ENCODE data around the gene PAM.
"Not testable (repeated sequence)": the region's sequence is repeated elsewhere in the genome, so short reads cannot be mapped to it uniquely, and the experiment has no call there.

The PAM gene

GRCh38 chr5:102754767-102755431, at the start of gene PAM:
TSS of gene PAM (plus strand) at chr5:102755305. CDS start at chr5:102866196, 110,891 bp downstream.
- peak; percentile 81 for DNase-seq

DNA sequence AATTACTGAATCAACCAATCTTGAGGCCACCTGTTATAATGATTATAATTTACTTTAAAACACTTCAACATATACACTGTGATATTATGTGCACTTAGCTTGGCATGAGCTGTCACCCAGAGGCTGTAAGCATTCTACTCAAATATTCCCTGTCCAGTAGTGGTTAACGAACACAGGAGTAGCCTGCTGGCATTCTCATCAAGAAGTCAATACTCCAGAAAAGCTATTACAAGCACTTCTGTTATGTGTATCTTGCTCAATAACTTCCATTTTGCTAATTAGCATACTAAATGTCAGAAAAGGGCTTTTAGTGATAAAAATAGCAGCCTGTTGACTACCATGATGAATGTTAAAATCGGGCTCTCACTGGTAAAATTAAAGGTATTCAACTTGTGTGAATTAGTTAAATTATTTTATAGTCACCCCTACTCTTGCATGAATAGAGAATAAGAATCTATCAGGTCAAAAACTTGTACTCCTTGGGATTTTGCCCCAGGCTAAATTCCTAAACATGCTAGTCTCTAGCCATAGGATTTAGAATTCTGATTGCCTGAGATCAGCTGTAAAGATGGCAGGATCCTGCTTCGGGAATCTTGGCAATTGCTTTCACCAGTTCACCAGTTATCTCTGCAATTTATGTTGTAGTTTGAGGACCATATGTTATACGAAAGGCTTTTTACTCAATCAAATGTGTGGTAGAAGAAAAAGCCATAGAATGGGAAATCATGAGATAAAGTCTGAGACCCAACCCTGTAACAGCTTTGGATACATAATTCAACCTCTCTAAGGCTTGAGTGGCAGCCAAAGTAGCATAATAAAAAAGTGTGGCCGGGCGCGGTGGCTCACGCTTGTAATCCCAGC, 43.4 kb upstream of the PAM start:
- no peak for DNase-seq

DNA sequence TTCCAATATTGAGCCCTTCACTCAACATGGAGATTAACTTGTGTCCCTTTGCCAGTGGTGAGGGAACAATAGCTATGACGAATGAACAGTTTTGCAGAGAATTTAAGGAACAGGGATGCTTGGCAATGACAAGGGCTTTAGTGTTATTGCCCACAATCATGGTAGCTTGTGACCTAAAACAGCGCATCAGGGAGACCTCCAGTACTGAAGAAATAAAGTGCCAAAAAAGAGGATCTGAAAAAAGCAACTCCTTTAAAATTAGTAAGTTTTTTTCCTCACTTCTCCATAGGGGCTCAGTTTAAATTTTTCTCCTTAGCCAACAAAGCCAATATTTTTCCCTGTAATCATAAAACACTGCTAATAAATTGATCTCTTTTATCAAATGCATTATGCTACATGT, 41.8 kb upstream of the PAM start:
- DNase-seq = no peak

GRCh38 chr5:102713682-102714231, 41.3 kb upstream of the PAM start:
- DNase-seq = no peak

DNA sequence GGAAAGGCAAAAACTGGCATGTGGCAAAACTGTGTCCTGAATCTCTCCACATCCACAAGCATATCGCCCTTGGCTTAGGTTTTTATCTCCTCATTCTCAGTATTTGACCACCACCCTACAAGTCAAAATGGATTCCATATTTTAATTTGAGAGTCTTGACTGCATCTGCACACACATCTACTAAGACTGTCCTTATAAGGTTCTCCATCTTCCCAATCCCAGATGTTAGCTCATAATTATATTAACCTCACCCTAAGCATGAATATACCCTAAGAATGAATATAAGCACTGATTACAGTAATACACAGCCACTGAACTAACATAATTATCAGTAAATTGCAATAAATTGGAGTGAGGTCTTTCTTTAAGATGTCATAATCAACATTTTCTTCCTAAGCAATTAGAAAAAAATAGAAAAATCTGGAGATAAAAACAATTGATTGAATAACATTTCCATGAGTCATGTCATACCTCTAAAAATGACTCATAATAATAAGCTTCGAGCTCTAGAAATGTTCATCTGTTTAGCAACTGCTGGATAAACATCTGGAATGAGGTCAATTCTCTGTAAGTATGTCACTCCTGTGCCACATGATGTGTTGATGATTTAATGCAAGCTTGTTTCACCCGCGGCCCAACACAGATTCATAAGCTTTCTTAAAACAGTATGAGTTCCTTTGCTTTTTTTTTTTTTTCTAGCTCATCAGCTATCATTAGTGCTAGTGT, 39.9 kb upstream of the PAM start:
- DNase-seq = no peak

- no peak for DNase-seq
Measured at GRCh38 chr5:102716017-102716416, 39.1 kb upstream of the PAM start.

- no peak for DNase-seq
Measured at GRCh38 chr5:102718819-102719218, 36.3 kb upstream of the PAM start.

DNA sequence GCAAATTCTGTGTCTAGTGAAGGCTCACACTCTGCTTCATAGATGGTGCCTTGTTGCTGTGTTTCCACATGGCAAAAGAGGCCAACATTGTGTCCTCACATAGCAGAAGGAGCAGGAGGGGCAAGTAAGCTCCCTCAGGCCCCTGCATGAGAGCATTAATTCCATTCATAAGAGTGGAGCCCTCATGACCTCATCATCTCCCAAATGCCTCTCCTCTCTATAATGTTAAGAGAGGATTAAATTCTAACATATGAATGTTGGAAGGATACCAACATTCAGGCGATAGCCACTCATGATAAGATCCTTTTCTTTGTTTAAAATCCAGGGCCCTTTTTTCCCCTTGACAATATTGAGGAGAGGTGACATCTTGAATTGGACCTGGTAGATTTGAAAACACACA, 35.2 kb upstream of the PAM start:
- DNase-seq = no peak

DNA sequence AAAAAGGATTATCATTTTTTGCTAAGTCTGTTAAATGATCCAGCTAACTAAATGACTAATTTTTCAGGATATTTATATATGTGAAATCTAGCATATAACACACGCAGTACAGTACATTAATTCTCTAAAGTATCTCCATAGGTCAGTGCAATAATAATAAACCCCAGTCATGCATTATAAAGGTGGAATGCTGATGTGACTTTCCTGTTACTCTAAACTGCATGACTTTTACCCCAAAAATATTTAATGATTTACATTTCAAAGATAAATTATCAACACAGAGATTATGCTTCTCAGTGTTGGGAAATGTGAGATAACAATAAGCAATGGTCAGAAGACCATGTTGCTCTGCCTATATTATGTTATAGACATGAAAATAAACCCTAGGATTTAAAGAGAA, 34.1 kb upstream of the PAM start:
- DNase-seq = no peak

- DNase-seq = no peak
Measured at GRCh38 chr5:102722931-102723330, 32.2 kb upstream of the PAM start.

DNA sequence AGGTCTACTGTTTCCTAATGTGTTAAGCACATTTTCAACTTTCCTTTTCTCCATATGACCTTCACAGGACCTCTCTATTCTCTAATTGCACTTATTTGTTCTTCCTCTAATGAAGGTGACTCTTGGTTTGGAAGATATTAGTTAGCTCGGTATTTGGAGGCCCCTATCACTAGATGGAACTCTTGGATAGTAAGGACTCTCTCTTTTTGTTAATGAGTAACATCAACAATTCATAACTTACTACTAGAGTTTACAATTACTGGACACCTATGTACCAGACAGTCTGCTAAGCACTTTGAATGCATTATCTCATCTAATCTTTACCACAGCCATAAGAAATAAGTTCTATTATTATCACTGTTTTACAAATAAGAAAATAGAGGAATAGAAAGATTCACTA, 23.4 kb upstream of the PAM start:
- no peak for DNase-seq

DNA sequence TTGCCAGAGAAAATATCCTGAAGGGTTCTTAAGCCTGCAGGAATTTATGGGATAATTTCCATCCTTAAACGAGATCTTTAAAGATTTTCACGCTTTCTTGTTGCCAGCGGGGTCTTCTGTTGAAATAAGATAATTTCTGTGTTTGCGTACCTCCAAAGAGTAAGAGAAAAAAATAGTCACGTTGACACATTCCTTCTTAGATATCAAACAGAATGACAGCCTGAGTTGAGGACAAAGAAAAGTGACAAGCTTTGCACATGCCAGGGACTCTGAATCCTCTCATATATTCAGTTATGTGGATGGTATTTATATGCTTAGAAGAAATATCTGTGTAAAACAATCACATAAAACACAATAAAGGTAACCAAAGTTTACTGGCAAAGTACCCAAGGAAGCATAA, 21.6 kb upstream of the PAM start:
- DNase-seq = no peak

DNA sequence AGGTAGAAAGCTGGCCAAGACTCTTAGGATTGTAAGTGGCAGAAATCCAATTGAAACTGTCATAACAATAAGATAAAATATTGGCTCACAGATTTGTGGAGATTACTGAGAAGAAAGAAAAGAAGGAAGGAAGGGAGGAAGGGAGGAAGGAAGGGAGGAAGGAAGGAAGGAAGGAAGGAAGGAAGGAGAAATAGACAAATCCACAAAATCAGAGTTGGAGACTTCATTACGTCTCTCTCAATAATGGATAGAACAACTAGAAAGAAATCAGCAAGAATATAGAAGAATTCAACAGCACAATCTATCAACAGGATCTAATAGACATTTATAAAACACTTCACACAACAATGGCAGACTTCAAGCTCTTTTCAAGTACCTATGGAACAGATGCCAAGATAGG, 17.9 kb upstream of the PAM start:
- DNase-seq = no peak

DNA sequence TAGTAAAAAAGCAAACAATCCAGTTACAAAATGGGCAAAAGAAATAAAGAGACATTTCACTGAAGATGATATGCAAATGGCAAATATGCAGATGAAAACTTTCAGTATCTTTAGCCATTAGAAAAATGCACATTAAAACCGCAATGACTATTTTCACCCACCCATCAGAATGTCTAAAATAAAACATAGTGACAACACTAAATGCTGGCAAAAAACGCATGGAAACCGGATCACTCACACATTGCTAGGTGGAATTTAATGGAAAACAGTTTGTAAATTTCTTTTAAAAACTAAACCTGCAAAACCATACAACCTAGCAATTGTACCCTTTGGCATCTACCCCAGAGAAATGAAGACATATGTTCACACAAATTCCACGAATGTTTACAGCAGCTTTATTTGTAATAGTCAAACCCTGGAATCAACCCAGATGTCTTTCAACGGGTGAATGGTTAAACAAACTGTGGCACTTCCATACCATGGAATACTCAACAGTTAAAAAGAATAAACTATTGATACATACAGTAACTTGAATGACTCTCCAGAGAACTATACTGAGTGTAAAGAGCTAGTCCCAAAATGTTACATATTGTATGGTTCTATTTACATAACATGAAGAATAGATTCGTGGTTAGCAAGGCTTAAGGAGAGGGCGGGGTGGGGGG, 17.2 kb upstream of the PAM start:
- DNase-seq = no peak

GRCh38 chr5:102740515-102740914, 14.6 kb upstream of the PAM start:
- DNase-seq = no peak

DNA sequence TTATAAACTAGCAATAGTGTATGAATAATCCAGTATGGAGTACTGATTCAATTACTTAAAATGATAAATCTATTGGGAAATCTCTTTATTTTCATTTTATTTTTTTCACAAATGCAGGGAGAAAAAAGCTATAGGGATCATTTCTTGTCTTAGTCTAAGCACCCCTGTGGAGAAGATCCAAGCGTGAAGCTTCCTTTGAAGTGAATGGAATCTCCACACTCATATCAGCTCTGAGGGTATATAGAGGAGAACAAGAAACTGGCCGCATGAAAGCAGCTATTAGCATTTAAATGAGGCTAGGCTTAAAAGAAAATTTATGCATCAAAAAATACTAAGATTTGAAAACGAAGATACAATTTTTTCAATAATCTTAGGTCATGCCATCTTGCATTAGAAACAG, 12.9 kb upstream of the PAM start:
- DNase-seq = no peak

- DNase-seq = no peak
Measured at GRCh38 chr5:102743900-102744299, 11.2 kb upstream of the PAM start.

- DNase-seq = no peak
Measured at GRCh38 chr5:102747386-102748166, 7.5 kb upstream of the PAM start.

GRCh38 chr5:102749416-102750030, 5.6 kb upstream of the PAM start:
- DNase-seq = no peak

DNA sequence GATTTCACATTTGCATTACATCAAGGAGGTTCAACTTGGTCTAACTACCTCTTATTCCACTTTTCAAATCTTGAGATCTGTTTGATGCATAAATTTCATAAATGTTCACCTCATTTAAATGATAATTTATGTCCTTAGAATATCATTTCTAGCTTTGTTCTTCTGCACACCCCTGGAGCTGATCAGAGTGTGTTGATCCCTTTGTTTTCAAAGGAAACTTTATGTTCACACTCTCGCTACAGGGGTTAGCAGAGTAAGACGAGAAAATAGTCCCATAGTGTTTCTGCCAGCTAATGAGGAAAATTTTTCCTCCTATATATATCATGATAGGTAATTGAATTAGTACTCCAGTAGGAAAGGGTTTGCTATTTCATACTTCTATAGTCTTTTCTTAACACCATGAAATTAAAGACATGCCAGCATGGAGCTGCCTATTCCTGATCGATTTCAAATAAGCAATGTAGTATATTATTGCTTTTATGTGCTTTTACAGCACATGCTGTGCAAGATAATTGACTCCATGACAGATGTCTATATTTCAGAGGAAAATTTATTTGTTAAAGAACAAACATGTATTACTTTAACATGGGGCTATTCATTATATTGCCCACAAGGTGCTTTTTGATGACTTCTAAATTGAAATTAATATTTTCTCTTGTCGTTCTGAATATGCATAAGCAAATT, 4.8 kb upstream of the PAM start:
- no peak for DNase-seq

DNA sequence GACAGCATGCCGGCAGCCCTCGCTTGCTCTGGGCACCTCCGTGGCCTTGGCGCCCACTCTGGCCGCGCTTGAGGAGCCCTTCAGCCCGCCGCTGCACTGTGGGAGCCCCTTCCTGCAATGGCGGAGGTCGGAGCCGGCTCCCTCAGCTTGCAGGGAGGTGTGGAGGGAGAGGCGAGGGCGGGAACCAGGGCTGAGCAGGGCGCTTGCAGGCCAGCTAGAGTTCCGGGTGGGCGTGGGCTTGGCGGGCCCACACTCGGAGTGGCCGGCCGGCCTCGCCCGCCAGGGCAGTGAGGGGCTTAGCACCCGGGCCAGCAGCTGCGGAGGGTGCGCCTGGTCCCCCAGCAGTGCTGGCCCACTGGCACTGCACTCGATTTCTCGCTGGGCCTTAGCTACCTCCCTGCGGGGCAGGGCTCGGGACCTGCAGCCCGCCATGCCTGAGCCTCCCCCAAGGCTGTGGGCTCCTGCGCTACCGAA, 3.2 kb upstream of the PAM start:
- DNase-seq = not testable (repeated sequence)
